CD4-positive, alpha-beta T cell treated with Interleukin-15 for 4 hours (primary cell): ENCODE measurements around the gene SETD1B.
"Not testable (repeated sequence)": the region's sequence is repeated elsewhere in the genome, so short reads cannot be mapped to it uniquely, and the experiment has no call there.

Experiments
- DNase-seq: peaks from one replicate; pipeline ENCODE4 v3.0.0-alpha.2; 2020; ENCODE audit warnings: low spot score

SETD1B gene

DNA sequence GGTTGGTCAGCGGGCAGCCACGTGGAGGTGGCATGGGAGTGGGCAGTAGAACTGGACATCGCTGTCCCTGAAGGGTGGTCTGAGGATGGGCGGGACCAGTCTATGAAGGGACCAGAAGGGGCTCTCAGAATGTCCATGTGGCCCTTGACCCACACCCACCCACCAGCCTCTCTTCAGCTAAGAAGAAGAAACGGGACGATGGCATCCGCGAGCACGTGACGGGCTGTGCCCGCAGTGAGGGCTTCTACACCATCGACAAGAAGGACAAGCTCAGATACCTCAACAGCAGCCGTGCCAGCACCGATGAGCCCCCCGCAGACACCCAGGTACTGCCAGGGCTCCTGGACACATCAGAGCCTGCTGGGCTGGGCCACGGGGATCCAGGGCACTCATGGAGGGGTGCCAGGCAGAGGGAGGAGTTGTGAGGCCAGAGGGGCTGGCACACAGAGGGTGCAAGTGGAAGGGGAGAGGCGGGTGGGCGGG is 21.3 kb downstream of the SETD1B start:
- no peak for DNase-seq

DNA sequence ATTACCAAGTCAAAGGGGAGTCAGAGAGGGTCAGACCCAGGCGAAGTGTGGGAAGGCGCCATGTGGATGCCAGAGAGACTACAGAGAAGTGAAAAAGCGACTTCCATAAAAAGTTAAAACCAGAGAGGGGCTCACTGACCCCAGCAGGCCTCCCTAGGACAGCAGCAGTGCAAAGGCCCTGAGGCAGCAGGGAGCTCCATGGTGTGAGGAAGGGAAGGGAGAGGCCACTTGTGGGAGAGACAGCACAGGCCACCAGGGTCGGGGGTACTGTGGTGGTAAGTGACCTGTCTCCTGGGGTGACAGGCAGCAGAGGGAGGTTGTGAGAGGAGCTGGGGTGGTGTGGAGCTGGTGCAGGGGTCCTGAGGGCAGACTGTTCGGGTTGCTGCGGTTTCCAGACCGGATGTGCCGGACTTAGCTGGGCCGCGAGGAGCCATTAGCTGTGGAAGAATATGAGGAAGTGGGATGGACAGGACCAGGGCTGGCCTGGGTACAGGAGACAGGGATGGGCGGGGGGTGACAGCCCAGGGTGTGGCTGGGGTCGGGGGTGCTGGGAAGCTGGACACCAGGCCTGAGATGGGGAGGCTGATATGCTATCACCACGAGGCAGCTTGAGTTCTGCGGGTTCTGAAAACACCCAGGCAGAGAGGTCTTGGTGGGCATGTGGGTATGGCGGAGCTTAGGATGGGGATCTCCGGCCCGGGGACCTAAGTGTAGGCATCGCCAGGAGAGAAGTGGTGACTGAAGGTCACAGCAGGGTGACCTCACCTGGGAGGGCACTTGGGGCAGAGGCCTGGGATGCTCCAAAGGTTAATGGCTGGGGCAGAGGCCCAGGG is 22.7 kb downstream of the SETD1B start:
- DNase-seq: no peak

DNA sequence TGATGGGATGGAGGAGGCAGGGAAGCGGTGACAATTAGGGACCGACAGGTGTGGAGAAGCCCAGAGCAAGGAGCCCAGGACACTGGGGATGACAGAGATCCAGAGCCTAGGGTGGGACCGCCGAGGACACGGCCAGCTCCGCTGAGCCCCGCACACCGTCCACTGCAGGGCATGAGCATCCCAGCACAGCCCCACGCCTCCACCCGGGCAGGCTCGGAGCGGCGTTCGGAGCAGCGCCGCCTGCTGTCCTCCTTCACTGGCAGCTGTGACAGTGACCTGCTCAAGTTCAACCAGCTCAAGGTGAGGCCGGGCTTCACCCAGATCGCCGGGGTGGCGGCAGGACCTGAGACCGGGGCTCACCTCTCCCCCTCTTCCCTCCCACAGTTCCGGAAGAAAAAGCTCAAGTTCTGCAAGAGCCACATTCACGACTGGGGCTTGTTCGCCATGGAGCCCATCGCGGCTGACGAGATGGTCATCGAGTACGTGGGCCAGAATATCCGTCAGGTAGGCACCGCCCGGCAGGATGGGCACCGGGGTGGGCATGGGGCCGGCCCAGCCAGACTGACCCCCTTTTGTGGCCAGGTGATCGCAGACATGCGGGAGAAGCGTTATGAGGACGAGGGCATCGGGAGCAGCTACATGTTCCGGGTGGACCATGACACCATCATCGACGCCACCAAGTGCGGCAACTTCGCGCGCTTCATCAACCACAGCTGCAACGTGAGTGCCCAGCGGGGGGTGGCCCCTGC is 23.7 kb downstream of the SETD1B start:
- DNase-seq: no peak

DNA sequence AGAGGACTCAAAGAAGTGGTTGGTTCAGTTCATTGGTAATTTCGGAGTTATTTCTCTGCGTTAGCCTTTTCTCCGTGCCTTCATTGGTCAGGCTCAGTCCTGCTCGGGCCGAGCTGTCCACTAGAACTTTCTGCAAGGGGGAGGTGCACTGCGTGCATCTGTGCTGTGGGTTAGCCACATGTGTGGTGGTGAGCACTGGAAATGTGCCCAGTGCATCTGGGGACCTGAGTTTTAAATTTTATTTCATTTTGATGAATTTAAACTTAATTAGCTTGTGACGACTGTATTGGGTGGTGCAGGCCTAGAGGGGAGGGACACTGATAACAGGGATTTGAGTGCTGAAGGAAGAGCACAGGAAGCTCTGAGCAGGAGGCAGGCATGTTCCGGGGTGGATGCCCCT is 24.5 kb downstream of the SETD1B start:
- no peak for DNase-seq

DNA sequence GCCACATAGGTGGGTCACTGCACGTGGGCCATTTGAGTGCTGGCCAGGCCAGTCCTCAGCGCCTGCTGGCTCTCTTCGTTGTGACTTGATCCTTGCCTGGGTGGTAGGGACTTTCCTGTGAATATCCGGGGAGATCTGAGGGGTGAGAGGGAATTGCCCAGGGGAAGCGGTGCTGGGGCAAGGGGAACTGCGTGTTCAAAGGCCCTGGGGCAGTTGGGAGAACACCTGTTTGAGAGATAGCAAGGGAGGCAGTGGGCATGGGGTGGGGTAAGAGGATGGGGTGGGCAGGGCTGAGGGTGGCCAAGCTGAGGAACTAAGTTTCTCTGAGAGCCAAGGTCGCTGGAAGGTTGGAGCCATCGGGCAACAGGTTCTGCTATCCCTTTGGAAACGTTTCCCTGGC is 25.0 kb downstream of the SETD1B start:
- DNase-seq: no peak

DNA sequence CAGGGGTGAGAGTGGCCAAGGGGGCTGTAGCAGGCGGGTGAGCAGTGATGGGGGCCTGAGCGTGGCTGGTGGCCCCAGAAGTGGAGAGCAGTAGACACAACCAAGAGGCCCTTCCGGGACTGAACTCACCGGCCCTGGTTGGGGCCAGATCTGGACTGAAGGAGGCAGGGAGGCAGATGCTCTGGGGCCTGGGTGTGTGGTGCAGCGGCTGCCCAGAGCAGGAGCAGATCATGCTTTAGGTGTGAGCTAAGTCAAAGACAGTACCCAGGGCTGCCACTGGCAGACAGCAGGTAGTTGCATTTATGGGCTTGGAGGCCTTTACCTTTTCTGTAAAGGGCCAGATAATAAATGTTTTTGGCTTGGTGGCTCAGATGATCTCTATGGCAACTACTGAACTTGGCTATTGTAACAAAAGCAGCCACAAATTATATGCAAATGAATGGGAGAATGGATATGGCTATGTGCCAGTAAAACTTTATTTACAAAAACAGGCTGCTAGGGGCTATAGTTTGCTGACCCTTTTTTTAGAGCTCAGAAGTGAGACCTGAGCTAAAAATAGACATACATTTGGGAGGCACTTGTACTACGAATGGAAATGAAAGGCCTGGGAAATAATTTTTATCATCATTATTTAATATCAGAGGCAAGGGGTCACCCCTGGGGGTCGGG is 25.6 kb downstream of the SETD1B start:
- DNase-seq: no peak

DNA sequence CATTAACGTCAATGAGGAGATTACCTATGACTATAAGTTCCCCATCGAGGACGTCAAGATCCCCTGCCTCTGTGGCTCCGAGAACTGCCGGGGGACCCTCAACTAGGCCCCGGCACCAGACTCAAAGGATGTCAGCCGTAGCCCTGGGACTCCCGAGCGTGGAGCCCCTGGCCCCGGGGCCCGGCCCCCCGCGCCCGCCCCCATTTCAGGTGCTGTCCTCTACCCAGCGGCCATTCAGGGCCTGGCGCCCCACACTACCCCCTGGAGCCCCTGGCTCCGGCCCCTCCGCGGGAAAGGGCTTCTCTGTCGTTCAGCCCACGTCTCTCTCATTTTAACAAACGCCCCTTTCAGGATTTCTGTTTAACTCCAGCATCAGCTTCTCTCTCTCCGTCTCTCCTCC is 26.3 kb downstream of the SETD1B start:
- no peak for DNase-seq

DNA sequence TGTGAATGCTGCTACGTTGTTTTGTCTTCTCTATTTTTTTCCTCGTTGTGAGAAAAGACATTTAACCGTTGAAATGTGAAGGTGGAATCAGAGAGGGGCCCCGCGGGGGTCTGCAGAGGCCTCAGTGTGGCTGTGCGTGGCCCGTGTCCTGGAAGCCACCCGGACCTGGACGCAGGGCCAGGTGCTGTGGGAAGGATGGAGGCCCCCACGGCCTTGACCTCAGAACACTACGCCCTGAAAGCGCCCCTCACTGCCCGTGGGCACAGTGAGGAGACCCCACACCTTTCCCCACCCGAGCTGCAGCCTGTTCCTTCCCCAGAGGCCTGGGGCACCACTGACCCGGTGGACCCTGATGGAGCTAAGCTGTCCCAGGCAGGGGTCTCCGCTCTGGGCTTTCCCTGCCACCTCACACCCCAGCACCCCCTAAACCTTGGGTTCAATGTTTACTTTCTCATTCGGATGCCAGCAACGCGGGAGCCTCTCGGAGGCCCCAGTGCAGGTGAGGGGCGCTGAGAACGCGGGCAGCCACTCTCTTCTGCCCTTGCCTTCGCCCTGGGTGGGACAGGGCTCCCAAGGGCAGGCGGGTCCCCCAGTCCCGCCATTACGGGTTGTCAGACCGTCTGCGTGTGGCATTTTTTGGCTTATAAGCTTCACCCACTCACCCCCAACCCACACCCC is 26.9 kb downstream of the SETD1B start:
- DNase-seq: no peak

DNA sequence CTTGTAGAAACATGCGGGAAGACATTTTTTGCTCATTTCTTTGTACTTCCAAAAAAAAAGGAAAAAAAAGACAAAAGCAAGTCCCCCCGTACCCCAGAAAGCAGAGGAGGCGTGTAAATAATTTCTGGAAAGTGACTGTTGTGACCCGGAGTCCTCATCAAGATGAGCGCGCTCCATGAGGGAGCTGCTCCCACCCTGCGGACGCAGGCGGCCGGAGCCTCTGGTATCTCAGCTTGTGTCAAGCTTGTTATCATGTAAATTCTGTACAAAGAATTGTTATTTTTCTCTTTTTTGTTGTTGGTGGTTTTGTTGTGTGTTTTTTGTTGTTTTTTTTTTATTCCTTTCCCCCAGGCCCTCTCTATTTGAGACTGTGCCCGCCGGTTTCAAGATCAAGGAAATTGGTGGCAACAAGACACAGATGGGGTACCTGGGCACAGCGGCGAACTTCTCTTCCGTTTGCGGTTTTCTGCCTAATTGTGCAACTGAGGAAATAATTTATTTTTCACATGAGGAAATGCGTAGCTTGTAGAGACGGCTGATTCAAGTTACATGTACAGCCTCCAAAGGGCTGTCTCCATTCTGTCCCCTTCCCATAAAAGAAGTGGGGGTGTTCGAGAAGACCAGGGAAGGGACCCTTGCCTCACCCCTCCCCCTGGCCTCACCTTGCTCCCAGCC is 27.9 kb downstream of the SETD1B start:
- no peak for DNase-seq

DNA sequence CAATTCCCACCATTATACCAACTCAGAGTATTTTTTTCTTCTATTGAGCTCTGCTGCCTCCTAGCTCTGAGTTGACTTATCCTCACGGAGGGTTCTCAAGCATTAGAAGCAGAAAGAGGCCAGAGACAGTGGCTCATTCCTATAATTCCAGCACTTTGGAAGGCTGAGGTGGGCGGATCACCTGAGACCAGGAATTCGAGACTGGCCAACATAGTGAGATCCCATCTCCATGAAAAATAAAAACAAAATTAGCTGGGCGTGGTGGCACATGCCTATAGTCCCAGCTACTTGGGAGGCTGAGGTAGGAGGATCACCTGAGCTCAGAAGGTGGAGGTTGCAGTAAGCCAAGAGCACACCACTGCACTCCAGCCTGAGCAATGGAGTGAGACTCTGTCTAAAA is 33.9 kb downstream of the SETD1B start:
- no peak for DNase-seq

DNA sequence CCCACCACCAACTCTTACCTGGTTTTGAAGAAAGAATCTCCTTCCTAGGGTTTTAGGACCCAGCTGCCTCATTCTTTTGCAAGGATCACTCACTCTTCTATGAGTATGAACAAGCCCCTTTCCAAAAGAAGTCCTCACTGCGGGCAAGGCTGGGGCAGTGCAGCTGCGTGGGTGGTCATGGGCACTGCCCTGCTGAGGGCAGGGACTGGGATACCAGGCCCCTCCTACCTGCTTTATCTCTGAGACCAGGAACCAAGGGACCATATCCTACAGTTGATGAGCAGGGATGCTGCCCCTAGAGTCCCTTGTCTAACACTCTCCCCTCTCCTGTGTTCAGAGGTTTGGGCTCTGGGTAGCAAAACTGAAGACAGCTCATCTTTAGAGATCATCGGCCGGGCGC is 34.3 kb downstream of the SETD1B start:
- no peak for DNase-seq

DNA sequence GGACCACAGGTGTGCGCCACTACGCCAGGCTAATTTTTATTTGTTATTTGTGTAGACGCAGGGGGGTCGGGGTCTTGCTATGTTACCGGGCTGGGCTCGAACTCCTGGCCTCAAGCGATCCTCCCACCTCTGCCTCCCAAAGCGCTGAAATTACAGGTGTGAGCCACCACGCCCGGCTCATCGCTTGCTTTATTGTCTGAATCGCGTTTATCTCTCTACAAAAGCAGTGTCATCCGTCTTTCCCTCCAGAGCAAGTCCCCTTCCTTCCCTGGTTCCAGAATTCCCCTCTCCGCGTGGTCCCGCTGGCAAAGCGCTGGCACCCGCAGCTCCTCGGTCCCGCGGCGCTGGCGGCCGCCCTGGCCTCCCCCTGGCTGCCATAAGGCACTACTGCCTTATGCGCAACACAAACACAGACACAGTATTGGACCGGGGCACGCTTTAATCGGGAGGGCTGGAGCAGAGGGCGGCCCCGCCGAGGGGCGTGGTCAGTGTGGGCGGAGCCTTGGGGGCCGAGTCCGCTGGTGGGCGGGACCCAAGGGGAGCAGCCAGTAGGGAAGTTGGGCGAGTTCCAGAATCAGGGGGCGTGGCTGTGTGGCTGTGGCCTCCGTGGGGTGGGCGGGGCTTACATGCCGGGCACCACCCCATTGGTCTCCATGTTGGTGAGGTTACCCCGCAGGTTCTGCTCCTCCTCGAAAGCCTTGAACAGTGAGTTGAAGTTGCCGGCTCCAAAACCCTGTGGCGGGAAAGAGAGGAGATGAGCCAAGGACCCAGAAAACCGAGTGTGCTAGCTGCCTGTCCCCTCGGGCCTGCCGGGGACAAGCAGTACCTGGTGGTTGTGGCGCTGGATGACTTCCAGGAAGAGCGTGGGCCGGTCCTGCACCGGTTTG is 35.5 kb downstream of the SETD1B start:
- DNase-seq: peak; percentile 99

DNA sequence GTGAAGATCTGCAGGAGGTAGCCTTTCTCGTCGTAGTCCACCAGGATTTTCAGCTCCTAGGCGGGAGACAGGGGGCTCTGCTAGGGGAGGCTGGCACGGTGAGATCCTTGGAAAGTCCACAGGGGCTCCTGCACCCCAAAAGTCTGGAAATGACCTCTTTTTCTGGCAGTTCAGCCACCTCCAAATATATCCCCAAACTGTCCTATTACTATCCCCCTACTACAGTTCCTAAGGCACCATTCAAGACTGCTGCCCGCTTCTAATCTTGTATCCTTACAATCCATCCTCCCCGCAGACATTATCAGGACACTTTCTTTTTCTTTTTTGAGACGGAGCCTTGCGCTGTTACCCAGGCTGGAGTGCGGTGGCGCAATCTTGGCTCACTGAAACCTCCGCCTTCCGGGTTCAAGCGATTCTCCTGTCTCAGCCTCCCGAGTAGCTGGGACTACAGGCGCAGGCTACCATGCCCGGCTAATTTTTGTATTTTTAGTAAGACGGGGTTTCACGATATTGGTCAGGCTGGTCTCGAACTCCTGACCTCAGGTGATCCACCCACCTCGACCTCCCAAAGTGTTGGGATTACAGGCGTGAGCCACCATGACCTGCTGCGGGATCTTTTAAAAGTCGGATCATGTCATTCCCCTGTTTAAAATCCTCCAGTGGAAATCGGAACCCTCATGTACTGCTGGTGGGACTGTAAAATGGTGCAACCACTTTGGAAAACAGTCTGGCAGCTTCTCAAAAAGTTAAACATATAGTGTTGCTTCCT is 36.4 kb downstream of the SETD1B start:
- DNase-seq: no peak

DNA sequence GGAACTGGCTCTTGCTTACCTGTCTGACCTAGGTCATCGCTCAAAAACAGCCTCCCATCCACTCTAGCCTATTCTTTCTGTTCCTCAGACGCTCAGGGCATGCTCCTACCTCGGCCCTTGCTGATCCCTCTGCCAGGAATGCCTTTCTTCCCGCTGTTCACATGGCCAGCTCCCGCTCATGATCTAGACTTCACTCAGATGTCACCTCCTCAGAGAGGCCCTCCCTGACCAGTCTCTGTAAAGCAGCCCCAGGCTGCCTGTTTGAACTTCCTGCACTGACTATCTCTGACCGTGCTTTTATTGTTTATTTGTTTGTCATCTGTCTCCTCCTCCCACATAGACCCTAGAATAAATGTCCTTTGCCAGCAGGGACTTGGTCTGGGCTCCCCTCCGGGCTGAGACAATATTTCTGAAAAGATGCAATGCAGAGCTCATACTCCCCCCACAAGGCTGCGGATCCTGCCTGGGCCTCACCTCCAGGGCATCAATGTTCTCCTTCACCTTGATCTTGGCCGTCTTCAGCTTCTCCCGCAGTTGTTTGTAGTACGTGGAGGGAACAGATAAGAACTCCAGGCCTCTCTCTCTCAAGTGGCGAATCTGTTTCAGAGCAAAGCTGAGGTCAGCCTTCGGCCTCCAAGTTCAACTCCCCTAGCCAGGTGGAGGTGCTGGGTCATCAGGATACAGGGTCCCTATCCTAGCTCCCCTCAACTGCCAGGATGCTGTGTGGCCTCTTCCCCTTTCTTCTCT is 39.6 kb downstream of the SETD1B start:
- no peak for DNase-seq

DNA sequence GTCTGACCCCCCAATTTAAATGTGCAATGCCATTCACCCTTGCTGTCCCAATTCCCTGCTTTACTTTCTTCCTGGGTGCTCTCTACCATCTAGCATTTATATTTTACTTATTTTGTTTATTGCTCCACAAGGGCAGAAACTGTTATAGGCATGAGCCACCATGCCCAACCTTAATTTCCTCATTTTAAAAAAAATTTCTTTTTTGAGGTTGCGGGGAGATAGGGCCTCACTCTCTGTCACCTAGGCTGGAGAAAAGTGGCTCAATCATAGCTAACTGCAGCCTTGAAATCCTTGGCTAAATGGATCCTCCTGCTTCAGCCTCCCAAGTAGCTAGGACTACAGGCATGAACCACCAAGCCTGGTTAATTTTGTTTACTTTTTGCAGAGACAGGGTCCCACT is 41.9 kb downstream of the SETD1B start:
- DNase-seq: no peak

DNA sequence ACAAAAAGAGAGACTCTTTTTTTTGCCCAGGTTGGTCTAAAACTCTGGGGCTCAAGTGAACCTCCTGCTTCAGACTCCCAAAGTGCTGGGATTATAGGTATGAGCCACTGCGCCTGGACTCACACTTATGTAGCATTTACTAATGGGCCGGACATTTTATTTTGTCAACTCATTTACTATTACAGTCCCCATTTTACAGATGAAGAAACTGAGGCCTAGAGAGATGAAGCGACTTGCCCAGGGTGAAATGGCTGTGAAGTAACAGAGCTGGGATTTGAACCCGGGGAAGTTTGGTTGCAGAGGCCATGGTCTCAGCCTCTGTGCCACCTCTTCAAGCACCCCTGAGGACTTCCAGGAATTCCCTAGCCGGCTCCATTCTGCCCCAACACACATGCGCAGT is 45.4 kb downstream of the SETD1B start:
- DNase-seq: no peak

DNA sequence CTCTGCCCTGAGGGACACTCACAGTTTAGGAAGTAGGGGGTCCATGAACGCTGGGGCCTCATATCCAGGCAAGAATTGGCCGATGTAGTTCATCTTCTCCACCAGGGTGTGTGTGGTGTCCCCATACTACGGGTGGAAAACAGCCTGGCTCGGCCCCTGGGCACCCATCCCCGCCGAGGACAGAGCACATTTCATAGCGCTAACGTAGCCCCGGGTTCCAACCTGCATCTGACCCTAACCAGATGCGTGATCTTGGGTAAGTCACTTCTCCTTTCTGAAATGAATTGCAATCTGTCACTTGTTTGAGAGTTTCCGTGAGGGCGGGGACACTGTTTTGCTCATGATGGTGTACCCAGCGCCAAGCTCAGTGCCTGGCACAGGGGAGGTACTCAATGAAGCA is 45.9 kb downstream of the SETD1B start:
- no peak for DNase-seq

DNA sequence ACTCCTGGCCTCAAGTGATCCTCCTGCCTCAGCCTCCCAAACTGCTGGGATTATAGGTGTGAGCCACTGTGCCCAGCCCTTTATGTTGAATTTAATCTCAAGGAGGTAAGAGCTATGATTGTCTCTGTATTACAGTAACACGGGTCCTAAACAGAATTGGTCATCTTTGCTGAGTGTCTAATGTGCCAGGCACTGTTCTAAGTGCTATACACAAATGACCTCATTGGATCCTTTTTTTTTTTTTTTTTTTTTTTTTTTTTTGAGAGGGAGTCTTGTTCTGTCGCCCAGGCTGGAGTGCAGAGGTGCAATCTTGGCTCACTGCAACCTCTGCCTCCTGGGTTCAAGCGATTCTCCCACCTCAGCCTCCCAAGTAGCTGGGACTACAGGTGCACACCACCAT is 48.6 kb downstream of the SETD1B start:
- not testable (repeated sequence) for DNase-seq
